ENCODE data around the gene RBL2. TPM values are rescaled to one million over a fixed set of nuclear protein-coding genes. Genes with fewer than 3 reads are reported as not detected.
"Not testable (repeated sequence)": the region's sequence is repeated elsewhere in the genome, so short reads cannot be mapped to it uniquely, and the experiment has no call there.

RBL2 gene
- total and polyA plus RNA-seq, 7 donors, result 25.0 to 113 (median 74.9) TPM

DNA sequence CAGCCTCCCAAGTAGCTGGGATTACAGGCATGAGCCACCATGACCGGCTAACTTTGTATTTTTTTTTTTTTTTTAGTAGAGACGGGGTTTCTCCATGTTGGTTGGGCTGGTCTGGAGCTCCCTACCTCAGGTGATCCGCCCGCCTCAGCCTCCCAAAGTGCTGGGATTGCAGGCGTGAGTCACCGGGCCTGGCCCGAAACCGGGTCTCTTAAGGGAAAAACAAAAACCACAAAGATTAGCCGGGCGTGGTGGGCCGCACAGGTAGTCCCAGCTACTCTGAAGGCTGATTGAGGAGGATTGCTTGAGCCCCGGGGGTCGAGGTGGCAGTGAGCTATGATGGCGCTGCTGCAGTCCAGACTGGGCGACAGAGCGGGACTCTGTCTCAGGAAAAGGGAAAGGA, 19.9 kb upstream of the RBL2 start:
- WGBS, 2 donors, result 91 to 93% methylated on average over 16 of the region's 16 CpGs
- H3K4me1 ChIP-seq, result no peaks in the 10 kb centered on the region
- intact Hi-C loops (cut with DNase I), result no loop called here
- TF ChIP-seq POLR2A (IDR thresholded peaks at IDR 0.05), result no peak
- TF ChIP-seq POLR2AphosphoS5 (IDR thresholded peaks at IDR 0.05), result no peak
- TF ChIP-seq, protein P1, sequence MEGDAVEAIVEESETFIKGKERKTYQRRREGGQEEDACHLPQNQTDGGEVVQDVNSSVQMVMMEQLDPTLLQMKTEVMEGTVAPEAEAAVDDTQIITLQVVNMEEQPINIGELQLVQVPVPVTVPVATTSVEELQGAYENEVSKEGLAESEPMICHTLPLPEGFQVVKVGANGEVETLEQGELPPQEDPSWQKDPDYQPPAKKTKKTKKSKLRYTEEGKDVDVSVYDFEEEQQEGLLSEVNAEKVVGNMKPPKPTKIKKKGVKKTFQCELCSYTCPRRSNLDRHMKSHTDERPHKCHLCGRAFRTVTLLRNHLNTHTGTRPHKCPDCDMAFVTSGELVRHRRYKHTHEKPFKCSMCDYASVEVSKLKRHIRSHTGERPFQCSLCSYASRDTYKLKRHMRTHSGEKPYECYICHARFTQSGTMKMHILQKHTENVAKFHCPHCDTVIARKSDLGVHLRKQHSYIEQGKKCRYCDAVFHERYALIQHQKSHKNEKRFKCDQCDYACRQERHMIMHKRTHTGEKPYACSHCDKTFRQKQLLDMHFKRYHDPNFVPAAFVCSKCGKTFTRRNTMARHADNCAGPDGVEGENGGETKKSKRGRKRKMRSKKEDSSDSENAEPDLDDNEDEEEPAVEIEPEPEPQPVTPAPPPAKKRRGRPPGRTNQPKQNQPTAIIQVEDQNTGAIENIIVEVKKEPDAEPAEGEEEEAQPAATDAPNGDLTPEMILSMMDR (IDR thresholded peaks at IDR 0.05), result no peak
- no peak for TF ChIP-seq EP300 (IDR thresholded peaks at IDR 0.05)
- no peak for DNase-seq
- H3K9me3 ChIP-seq, result no peaks in the 10 kb centered on the region
- H3K27ac ChIP-seq, result no peak overlapping the region
- no peaks in the 10 kb centered on the region for H3K36me3 ChIP-seq
- no peaks in the 10 kb centered on the region for H3K27me3 ChIP-seq
- no peak overlapping the region for H3K4me3 ChIP-seq

DNA sequence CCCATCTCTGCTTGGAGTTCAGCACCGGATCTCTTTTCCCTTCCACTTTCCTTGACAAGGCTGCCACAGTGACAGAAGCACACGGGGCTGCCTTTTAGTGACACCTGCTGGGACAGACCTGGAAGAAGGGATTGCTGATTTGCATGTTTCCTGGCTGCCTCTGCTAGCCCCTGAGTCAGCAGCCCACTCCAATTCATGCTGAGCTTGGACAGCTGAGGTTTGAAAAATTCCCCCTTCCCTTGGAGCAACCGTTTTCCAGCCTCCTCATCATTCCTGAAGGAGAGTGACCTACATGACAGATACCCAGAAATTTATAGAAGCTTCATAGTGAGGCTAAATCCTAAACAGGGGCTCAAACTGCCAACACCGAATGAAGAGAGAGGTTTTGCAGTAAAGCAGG, 18.8 kb upstream of the RBL2 start:
- Histone ChIP-seq H3K4me1 (no peaks in the 10 kb centered on the region), H3K9me3 (no peaks in the 10 kb centered on the region), H3K4me3 (no peak overlapping the region), H3K36me3 (no peaks in the 10 kb centered on the region), H3K27me3 (no peaks in the 10 kb centered on the region), H3K27ac (no peak overlapping the region)
- TF ChIP-seq POLR2A (IDR thresholded peaks at IDR 0.05) (no peak), EP300 (IDR thresholded peaks at IDR 0.05) (no peak), POLR2AphosphoS5 (IDR thresholded peaks at IDR 0.05) (no peak)
- TF ChIP-seq, protein P1 (IDR thresholded peaks at IDR 0.05), result no peak
- no peak for DNase-seq
- intact Hi-C loops (cut with DNase I), result no loop called here
- 8 to 12% methylated on average over 4 of the region's 4 CpGs for WGBS, 2 donors

DNA sequence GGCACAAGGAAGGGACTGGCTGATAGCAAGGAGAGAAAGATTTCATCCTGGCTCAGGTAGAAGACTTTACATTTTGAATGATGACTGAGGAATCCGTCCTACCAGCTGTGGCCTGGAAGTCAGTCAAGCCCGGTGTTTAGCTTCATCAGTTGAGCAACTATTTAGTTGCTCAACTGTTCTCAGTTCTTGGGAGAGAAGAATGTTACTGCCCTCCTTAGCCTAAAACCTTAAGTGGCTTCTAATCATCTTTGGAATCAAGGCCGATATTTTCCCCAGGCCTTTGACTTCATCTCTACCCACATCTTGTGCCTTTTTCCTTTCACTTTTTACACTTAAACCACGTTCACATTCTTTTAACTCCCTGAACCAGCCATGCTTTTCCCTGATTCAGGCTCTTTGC, 17.3 kb upstream of the RBL2 start:
- 77 to 81% methylated on average over 4 of the region's 4 CpGs for WGBS, 2 donors
- Histone ChIP-seq H3K4me3 (no peak overlapping the region), H3K9me3 (no peaks in the 10 kb centered on the region), H3K4me1 (no peaks in the 10 kb centered on the region), H3K27ac (no peak overlapping the region), H3K27me3 (no peaks in the 10 kb centered on the region), H3K36me3 (no peaks in the 10 kb centered on the region)
- DNase-seq, result no peak
- TF ChIP-seq POLR2AphosphoS5 (IDR thresholded peaks at IDR 0.05), result no peak
- TF ChIP-seq, protein P1 (IDR thresholded peaks at IDR 0.05), result no peak
- no peak for TF ChIP-seq POLR2A (IDR thresholded peaks at IDR 0.05)
- TF ChIP-seq EP300 (IDR thresholded peaks at IDR 0.05), result no peak
- intact Hi-C loops (cut with DNase I), result no loop called here

DNA sequence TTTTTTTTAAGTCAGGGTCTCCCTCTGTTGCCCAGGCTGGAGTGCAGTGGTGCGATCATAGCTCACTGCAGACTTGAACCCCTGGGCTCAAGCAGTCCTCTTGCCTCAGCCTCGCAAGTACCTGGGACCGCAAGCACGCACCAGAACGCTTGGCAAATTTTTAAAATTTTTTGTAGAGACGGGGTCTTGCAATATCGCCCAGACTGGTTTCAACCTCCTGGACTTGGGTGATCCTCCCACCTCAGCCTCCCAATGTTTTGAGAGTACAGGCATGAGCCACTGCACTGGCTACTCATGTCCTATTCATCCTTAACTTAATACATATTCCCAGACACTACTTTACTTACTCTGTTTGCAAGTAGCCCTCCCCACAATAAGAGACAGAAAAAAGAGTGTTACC, 16.3 kb upstream of the RBL2 start:
- no peak overlapping the region for H3K4me3 ChIP-seq
- no peak for TF ChIP-seq POLR2A (IDR thresholded peaks at IDR 0.05)
- TF ChIP-seq, protein P1 (IDR thresholded peaks at IDR 0.05), result no peak
- TF ChIP-seq EP300 (IDR thresholded peaks at IDR 0.05), result no peak
- no peak for TF ChIP-seq POLR2AphosphoS5 (IDR thresholded peaks at IDR 0.05)
- H3K27me3 ChIP-seq, result no peaks in the 10 kb centered on the region
- H3K27ac ChIP-seq, result no peak overlapping the region
- H3K36me3 ChIP-seq, result no peaks in the 10 kb centered on the region
- no peak for DNase-seq
- H3K4me1 ChIP-seq, result no peaks in the 10 kb centered on the region
- H3K9me3 ChIP-seq, result no peaks in the 10 kb centered on the region
- intact Hi-C loops (cut with DNase I), result no loop called here
- 97 to 99% methylated on average over 7 of the region's 7 CpGs for WGBS, 2 donors

DNA sequence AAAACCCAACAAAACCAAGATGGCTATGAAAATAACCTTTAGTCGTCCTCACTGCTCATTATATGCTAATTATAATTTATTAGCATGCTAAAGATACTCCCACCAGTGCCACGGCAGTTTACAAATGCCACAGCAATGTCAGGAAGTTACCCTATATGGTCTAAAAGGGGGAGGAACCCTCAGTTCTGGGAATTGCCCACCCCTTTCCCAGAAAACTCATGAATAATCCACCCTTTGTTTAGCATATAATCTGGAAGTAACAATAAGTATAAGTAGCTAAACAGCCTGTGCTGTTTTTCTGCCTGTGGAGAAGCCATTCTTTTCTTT, 14.9 kb upstream of the RBL2 start:
- intact Hi-C loops (cut with DNase I); H3K4me1 ChIP-seq; H3K4me3 ChIP-seq; DNase-seq; H3K9me3 ChIP-seq; H3K27ac ChIP-seq; H3K36me3 ChIP-seq; H3K27me3 ChIP-seq: not testable (repeated sequence)
- 66 to 67% methylated on average over 2 of the region's 2 CpGs for WGBS, 2 donors

Measured in sigmoid colon (tissue), 7 donors.